Measurements from ENCODE around the gene CD320.
A peak's percentile ranks its signal among the peaks of the same experiment; 100 is the strongest.
"Not testable (repeated sequence)": the region's sequence is repeated elsewhere in the genome, so short reads cannot be mapped to it uniquely, and the experiment has no call there.

CD320 gene

DNA sequence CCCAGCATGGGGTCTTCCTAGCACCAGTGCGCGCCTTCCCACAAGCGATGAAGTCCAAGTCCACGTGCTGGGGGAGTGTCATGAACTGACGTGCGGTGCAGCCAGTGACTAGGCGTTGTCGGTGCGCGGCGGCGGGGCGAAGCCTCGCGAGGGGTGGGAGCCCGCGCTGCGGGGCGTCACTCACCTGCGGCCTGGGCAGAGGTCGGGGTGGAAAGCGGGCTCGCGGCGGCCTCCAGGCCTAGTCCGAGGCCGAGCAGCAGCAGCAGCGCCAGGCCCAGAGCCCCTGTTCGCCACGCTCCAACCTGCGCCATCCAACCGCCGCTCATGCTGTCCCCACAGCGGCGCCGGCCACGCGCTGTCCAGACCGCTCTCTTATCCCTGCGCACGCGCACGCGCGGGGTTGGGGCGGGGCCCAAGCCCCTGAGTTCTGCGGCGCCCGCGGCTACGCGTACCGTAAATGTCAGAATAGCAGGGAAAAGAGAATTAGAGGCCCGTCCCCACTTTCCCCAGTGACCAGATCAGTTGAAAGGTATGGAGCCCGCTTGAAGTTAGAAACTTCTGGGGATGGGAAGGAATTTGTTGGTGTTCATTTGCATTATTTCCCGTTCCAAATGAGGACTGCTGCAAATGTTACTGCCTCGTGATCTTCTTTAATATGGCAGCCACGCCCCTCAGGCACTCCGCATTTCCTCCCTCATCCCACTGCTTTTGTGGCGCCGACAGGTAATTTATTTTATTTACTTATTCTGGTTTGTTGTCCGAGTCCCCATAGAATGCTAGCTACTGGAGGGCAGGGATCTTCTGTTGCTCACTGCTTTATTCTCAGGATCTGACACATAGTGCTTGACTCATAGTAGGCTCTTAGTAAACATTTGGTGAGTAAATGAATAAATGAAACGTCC lies at the start of gene CD320:
Gene CD320, minus strand, starts transcription at position 394 of the 902 bp plus-strand sequence. Its CDS starts 68 bp downstream, at position 326.
- TF ChIP-seq, protein P1, sequence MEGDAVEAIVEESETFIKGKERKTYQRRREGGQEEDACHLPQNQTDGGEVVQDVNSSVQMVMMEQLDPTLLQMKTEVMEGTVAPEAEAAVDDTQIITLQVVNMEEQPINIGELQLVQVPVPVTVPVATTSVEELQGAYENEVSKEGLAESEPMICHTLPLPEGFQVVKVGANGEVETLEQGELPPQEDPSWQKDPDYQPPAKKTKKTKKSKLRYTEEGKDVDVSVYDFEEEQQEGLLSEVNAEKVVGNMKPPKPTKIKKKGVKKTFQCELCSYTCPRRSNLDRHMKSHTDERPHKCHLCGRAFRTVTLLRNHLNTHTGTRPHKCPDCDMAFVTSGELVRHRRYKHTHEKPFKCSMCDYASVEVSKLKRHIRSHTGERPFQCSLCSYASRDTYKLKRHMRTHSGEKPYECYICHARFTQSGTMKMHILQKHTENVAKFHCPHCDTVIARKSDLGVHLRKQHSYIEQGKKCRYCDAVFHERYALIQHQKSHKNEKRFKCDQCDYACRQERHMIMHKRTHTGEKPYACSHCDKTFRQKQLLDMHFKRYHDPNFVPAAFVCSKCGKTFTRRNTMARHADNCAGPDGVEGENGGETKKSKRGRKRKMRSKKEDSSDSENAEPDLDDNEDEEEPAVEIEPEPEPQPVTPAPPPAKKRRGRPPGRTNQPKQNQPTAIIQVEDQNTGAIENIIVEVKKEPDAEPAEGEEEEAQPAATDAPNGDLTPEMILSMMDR (IDR thresholded peaks at IDR 0.05; ENCODE audit: extremely low read depth, missing control alignments): no peak
- DNase-seq (ENCODE audit: low spot score): peak; percentile 95

GRCh38 chr19:8357007-8357521 lies 48.9 kb upstream of the CD320 start:
- TF ChIP-seq, protein P1 (IDR thresholded peaks at IDR 0.05; ENCODE audit: extremely low read depth, missing control alignments): no peak
- DNase-seq (ENCODE audit: low spot score): no peak

GRCh38 chr19:8355631-8356402 lies 47.7 kb upstream of the CD320 start:
- TF ChIP-seq, protein P1 (IDR thresholded peaks at IDR 0.05; ENCODE audit: extremely low read depth, missing control alignments): no peak
- no peak for DNase-seq (ENCODE audit: low spot score)

- not testable (repeated sequence) for DNase-seq (ENCODE audit: low spot score)
Measured at GRCh38 chr19:8352845-8353244, 44.7 kb upstream of the CD320 start.

- TF ChIP-seq, protein P1 (IDR thresholded peaks at IDR 0.05; ENCODE audit: extremely low read depth, missing control alignments): no peak
- DNase-seq (ENCODE audit: low spot score): no peak
Measured at GRCh38 chr19:8352134-8352827, 44.1 kb upstream of the CD320 start.

DNA sequence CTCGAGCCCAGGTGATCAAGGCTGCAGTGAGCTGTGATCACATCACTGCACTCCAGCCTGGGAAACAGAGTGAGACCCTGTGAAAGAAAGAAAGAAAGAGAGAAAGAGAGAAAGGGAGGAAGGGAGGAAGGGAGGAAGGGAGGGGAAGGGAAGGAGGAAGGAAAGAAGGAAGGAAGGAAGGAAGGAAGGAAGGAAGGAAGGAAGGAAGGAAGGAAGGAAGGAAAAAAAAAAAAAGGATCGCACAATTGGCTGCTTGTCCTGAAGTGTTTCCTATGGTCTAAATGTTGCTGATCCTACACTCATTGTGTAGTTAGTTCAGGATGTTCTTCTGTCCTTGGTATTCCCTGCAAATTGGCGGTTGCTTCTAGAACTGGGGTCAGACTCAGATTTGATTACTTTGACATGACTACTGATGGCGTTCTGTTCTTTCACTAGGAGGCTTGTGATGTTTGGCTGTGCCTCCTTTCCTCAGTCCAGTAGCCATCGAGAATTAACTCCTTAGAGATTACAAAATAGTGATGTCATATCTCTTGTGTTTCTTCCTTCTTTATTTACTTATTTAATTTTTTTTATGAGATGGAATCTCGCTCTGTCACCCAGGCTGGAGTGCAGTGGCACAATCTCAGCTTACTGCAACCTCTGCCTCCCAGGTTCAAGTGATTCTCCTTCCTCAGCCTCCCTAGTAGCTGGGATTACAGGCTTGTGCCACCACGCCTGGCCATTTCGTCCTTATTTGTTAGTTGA lies 41.6 kb upstream of the CD320 start:
- not testable (repeated sequence) for DNase-seq (ENCODE audit: low spot score)

GRCh38 chr19:8343483-8343844 lies 35.3 kb upstream of the CD320 start:
- TF ChIP-seq, protein P1 (IDR thresholded peaks at IDR 0.05; ENCODE audit: extremely low read depth, missing control alignments): no peak

More at GRCh38 chr19:8343483-8343844, 35.3 kb upstream of the CD320 start:
- DNase-seq (ENCODE audit: low spot score): no peak
